Mucosa of descending colon (tissue), 3 donors: ENCODE results near the gene NUDT6. TPM values are rescaled to one million over a fixed set of nuclear protein-coding genes. Genes with fewer than 3 reads are reported as not detected.

ENCODE experiments used
- ATAC-seq: fragments of 200-7000 bp; cut with Tn5 transposase; one replicate; pipeline ENCODE4 v1.9.1; 2020; ENCODE audit warnings: mild to moderate bottlenecking, moderate library complexity
- DNase-seq, 3 donors: peaks; one replicate each; pipeline ENCODE4 v3.0.0-alpha.2; 2020
- H3K36me3 ChIP-seq: fragments of 200-600 bp; one replicate; pipeline ENCODE4 v1.8.0; 2021; ENCODE audit warnings: low read depth, mild to moderate bottlenecking
- H3K4me1 ChIP-seq: fragments of 200-600 bp; one replicate; pipeline ENCODE4 v1.8.0; 2021; ENCODE audit warnings: low read depth, mild to moderate bottlenecking
- H3K4me3 ChIP-seq: fragments of 200-600 bp; one replicate; pipeline ENCODE4 v1.8.0; 2021; ENCODE audit warnings: mild to moderate bottlenecking
- H3K9me3 ChIP-seq: fragments of 200-600 bp; one replicate; pipeline ENCODE4 v1.8.0; 2021; ENCODE audit warnings: mild to moderate bottlenecking
- intact Hi-C, 2 donors: fragments of 100-400 bp; cut with DNase I in 1 of 2; cut with micrococcal nuclease in 1 of 2; formaldehyde crosslinking; loops; one replicate each; pipeline versions ENCODE4 v1.11.0 to v1.11.1; 2022; cut with DNase I, micrococcal nuclease
- total RNA-seq, 3 donors: library from RNA; stranded (reverse); fragmentation: NEBNext Ultra II Directional in 2 of 3; extraction: Animal tissue kit (Norgen Biotek cat#: 25700) in 2 of 3; gene quantifications; one replicate each; pipeline versions ENCODE4 v1.2.1 to v1.2.4, GENCODE V29; 2021 to 2023
- TF ChIP-seq, protein P1 (sequence below): fragments of 200-600 bp; IDR thresholded peaks from one replicate; pipeline ENCODE4 v1.8.0; 2022; ENCODE audit warnings: antibody characterized with exemption, mild to moderate bottlenecking
- donor health status: DM: no; HTN: no; CAD: no; lungs with moderate emphysema.
- donor health status: DM: no; HTN: no; CAD: no.
- donor health status: DM: no; HTN: yes; CAD: no.

NUDT6 gene
- total RNA-seq, 3 donors from 2014 or later, result 5.3 to 11.2 (median 5.6) TPM

DNA sequence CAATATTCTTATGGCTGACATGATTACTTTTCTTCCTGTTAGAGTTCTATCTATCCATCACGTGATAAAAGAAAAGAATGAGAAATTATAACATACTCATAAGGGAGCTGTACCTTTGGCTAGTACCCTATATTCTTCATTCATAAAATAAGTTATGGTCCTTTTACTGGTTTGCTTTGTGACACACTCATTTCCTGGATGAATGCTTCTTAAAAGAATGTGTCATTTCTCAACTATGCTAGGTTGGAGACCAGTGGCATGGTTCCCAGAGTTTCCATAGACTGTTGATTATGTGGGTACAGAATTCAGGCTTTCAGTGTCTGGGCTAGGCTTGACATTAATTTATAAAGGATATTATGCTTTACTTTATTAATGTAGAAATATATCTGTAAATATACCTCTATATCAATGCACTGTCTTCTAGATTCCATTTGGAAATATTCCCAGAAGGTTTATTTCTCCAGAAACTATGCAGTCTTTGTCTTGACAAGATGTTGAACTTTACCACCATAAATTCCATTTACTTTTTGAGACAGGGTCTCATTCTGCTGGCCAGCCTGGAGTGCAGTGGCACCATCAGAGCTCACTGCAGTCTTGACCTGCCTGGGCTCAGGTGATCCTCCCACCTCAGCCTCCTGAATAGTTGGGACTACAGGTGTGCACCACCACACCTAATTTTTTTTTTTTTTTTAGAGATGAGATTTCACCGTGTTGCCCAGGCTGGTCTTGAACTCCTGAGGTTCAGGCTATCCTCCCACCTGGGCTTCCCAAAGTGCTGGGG is 23.8 kb downstream of the NUDT6 start:
- Histone ChIP-seq H3K4me1 (no peaks in the 10 kb centered on the region), H3K36me3 (no peaks in the 10 kb centered on the region), H3K4me3 (no peak overlapping the region), H3K9me3 (no peaks in the 10 kb centered on the region)
- TF ChIP-seq, protein P1, sequence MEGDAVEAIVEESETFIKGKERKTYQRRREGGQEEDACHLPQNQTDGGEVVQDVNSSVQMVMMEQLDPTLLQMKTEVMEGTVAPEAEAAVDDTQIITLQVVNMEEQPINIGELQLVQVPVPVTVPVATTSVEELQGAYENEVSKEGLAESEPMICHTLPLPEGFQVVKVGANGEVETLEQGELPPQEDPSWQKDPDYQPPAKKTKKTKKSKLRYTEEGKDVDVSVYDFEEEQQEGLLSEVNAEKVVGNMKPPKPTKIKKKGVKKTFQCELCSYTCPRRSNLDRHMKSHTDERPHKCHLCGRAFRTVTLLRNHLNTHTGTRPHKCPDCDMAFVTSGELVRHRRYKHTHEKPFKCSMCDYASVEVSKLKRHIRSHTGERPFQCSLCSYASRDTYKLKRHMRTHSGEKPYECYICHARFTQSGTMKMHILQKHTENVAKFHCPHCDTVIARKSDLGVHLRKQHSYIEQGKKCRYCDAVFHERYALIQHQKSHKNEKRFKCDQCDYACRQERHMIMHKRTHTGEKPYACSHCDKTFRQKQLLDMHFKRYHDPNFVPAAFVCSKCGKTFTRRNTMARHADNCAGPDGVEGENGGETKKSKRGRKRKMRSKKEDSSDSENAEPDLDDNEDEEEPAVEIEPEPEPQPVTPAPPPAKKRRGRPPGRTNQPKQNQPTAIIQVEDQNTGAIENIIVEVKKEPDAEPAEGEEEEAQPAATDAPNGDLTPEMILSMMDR, result no peak
- intact Hi-C loops, result no loop called here
- ATAC-seq (peak; percentile 91), DNase-seq (peak in 1 of 3 donors; percentile 3)

DNA sequence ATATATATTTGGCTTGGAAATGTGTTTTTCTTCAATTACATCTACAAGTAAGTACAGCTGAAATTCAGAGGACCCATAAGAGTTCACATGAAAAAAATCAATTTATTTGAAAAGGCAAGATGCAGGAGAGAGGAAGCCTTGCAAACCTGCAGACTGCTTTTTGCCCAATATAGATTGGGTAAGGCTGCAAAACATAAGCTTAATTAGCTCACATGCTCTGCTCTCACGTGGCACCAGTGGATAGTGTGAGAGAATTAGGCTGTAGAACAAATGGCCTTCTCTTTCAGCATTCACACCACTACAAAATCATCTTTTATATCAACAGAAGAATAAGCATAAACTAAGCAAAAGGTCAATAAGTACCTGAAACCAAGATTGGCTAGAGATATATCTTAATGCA is 26.1 kb downstream of the NUDT6 start:
- ATAC-seq (no peak), DNase-seq (no peak)
- H3K4me3 ChIP-seq, result no peak overlapping the region
- no peaks in the 10 kb centered on the region for H3K36me3 ChIP-seq
- TF ChIP-seq, protein P1, result no peak
- no peaks in the 10 kb centered on the region for H3K4me1 ChIP-seq
- no peaks in the 10 kb centered on the region for H3K9me3 ChIP-seq
- intact Hi-C loops, result no loop called here

DNA sequence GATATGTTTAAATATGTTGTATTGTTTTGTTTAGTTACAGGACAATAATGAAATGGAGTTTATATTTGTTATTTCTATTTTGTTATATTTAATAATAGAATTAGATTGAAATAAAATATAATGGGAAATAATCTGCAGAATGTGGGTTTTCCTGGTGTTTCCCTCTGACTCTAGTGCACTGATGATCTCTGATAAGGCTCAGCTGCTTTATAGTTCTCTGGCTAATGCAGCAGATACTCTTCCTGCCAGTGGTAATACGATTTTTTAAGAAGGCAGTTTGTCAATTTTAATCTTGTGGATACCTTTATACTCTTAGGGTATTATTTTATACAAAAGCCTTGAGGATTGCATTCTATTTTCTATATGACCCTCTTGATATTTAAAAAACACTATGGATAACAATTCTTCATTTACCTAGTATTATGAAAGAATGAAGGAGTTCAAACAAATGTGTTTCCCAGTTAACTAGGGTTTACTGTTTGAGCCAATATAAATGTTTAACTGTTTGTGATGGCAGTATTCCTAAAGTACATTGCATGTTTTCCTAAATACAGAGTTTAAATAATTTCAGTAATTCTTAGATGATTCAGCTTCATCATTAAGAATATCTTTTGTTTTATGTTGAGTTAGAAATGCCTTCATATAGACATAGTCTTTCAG is 26.9 kb downstream of the NUDT6 start:
- Histone ChIP-seq H3K9me3 (no peaks in the 10 kb centered on the region), H3K4me1 (no peaks in the 10 kb centered on the region), H3K4me3 (no peak overlapping the region), H3K36me3 (no peaks in the 10 kb centered on the region)
- no peak for DNase-seq
- intact Hi-C loops, result no loop called here
- TF ChIP-seq, protein P1, result no peak
- no peak for ATAC-seq

DNA sequence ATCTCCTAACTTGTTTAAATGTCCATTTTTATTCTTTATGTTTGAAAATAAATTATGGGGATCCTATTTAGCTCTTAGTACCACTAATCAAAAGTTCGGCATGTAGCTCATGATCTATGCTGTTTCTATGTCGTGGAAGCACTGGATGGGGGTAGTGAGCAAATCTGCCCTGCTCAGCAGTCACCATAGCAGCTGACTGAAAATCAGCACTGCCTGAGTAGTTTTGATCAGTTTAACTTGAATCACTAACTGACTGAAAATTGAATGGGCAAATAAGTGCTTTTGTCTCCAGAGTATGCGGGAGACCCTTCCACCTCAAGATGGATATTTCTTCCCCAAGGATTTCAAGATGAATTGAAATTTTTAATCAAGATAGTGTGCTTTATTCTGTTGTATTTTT is 27.6 kb downstream of the NUDT6 start:
- H3K36me3 ChIP-seq, result no peaks in the 10 kb centered on the region
- H3K4me1 ChIP-seq, result no peaks in the 10 kb centered on the region
- no peaks in the 10 kb centered on the region for H3K9me3 ChIP-seq
- TF ChIP-seq, protein P1, result no peak
- intact Hi-C loops, result no loop called here
- no peak for DNase-seq
- no peak for ATAC-seq
- H3K4me3 ChIP-seq, result no peak overlapping the region

DNA sequence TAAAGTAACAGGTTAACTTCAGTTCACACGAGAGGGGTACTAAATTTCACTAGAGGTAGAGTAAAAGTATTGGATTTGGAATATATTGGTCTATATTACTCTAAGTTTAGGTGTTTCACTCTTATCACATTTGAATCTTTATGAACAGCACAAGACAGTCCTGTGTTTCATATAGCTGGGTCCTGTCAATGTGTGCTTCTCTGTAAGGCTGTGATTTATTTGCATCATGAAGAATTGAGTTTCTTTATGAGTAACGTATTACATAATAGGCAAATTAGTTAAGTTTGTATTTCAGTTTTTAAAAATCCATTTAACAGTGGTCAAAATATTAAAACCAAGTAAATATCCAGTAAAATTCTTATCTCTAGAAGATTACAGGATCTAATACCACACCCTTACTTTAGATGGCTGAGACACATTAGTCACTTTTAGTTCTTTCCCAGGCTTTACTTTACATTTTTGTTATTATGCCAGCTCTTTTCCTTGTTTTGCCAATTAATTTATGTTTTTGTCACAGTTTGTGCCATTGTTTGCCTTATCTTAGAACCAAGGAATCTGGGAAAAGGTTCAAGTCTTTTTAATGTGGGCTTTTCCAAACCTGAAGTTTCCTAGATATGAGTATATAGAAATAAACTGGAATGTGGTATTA is 32.1 kb downstream of the NUDT6 start:
- intact Hi-C loops, result no loop called here
- Histone ChIP-seq H3K4me3 (no peak overlapping the region), H3K4me1 (no peaks in the 10 kb centered on the region), H3K36me3 (no peaks in the 10 kb centered on the region), H3K9me3 (no peaks in the 10 kb centered on the region)
- peak; percentile 39 for ATAC-seq
- TF ChIP-seq, protein P1, result no peak
- DNase-seq, result no peak
